H1 (cell line): ENCODE data around the gene CDC7. TPM values are rescaled to one million over a fixed set of nuclear protein-coding genes. Genes with fewer than 3 reads are reported as not detected.

Experiments
- CTCF ChIA-PET: fragments of 300-600 bp; sonication (Branson Sonifier 250); formaldehyde crosslinking; loops from one replicate; lab custom pipeline; 2021; ENCODE audit not compliant: partially characterized antibody; lab: Charles Lee
- POLR2A ChIA-PET: fragments of 300-600 bp; sonication (Branson Sonifier 250); formaldehyde crosslinking; loops from one replicate; lab custom pipeline; 2021; ENCODE audit warnings: inconsistent platforms; ENCODE audit not compliant: partially characterized antibody; lab: Charles Lee
- DNase-seq, 2 experiments: peaks; one replicate each; pipeline versions ENCODE4 v3.0.0 to v3.0.0-alpha.2; 2010 to 2022; ENCODE audit warnings: low spot score in 2 of 2, low read depth in 1 of 2, mixed read lengths in 1 of 2
- FAIRE-seq: peaks from 2 replicates; lab custom pipeline; 2011; peaks lifted over from hg19 to GRCh38; lab: Jason Lieb, UNC
- H2AFZ ChIP-seq: 2 replicates; pipeline ENCODE4 v1.8.1; 2012; ENCODE audit warnings: low read length, inconsistent platforms
- H2AK5ac ChIP-seq: 2 replicates; pipeline ENCODE4 v1.6.1; 2013; ENCODE audit warnings: low read depth, low read length
- H2BK120ac ChIP-seq: replicated peaks from 2 replicates; pipeline ENCODE3; 2013; ENCODE audit warnings: low read depth, low read length, inconsistent platforms
- H2BK12ac ChIP-seq: 2 replicates; pipeline ENCODE4 v1.6.1; 2013; ENCODE audit warnings: low read depth, low read length
- H2BK15ac ChIP-seq: 2 replicates; pipeline ENCODE4 v1.6.1; 2013; ENCODE audit warnings: low read length
- H2BK20ac ChIP-seq: 2 replicates; pipeline ENCODE4 v1.6.1; 2013; ENCODE audit warnings: low read length
- H2BK5ac ChIP-seq: 2 replicates; pipeline ENCODE4 v1.6.1; 2013; ENCODE audit warnings: low read depth, low read length
- H3K14ac ChIP-seq: 2 replicates; pipeline ENCODE4 v1.6.1; 2013; ENCODE audit warnings: inconsistent platforms; ENCODE audit not compliant: insufficient read length
- H3K18ac ChIP-seq: 2 replicates; pipeline ENCODE4 v1.6.1; 2013; ENCODE audit warnings: low read length; ENCODE audit errors: extremely low read depth
- H3K23ac ChIP-seq: 2 replicates; pipeline ENCODE4 v1.6.1; 2013; ENCODE audit warnings: inconsistent platforms; ENCODE audit not compliant: insufficient read length
- H3K23me2 ChIP-seq: 2 replicates; pipeline ENCODE4 v1.6.1; 2013; ENCODE audit warnings: low read depth, low read length
- H3K27ac ChIP-seq: 2 replicates; pipeline ENCODE4 v1.6.1; 2011; ENCODE audit warnings: low read depth, low read length, inconsistent platforms
- H3K27me3 ChIP-seq, 4 experiments: replicated peaks in 1 of 4; 1 replicate in 1 of 4; 2 replicates in 3 of 4; pipeline versions ENCODE4 v1.6.1 to v1.8.1; 2011 to 2013; ENCODE audit warnings: low read length in 3 of 4, mild to moderate bottlenecking in 3 of 4, inconsistent platforms in 2 of 4, mixed read lengths in 2 of 4, moderate library complexity in 1 of 4; ENCODE audit not compliant: control insufficient read depth in 3 of 4, insufficient read depth in 3 of 4; ENCODE audit errors: extremely low read depth in 1 of 4
- H3K36me3 ChIP-seq, 4 experiments: 2 replicates each; pipeline versions ENCODE4 v1.6.1 to v1.8.1; 2011 to 2013; ENCODE audit warnings: mild to moderate bottlenecking in 4 of 4, low read length in 3 of 4, moderate library complexity in 2 of 4, control low read depth in 1 of 4, inconsistent platforms in 1 of 4; ENCODE audit not compliant: insufficient read depth in 4 of 4, control insufficient read depth in 2 of 4
- H3K4ac ChIP-seq: replicated peaks from 2 replicates; pipeline ENCODE3; 2013; ENCODE audit warnings: low read length, low read depth, mixed read lengths, inconsistent platforms; ENCODE audit not compliant: insufficient read length
- H3K4me1 ChIP-seq, 4 experiments: replicated peaks in 1 of 4; 1 replicate in 1 of 4; 2 replicates in 3 of 4; pipeline versions ENCODE4 v1.6.1 to v1.8.1; 2011 to 2013; ENCODE audit warnings: low read length in 3 of 4, inconsistent platforms in 2 of 4, mixed read lengths in 1 of 4; ENCODE audit not compliant: insufficient read depth in 4 of 4, control insufficient read depth in 3 of 4
- H3K4me2 ChIP-seq, 2 experiments: 2 replicates each; pipeline versions ENCODE4 v1.6.1 to v1.8.1; 2011 to 2013; ENCODE audit warnings: low read depth in 2 of 2, low read length in 2 of 2, control low read depth in 1 of 2, inconsistent platforms in 1 of 2, mild to moderate bottlenecking in 1 of 2; ENCODE audit not compliant: insufficient read depth in 1 of 2
- H3K4me3 ChIP-seq, 4 experiments: fragments of 200-600, 300-600 bp in 1 of 4; sonication (generic), shearing (Covaris generic), sonication (Bioruptor Twin) in 1 of 4; 2 replicates each; pipeline versions ENCODE4 v1.5.1 to v1.8.1; 2011 to 2016; ENCODE audit warnings: low read length in 4 of 4, low read depth in 3 of 4, control low read depth in 2 of 4, inconsistent platforms in 2 of 4, mild to moderate bottlenecking in 2 of 4, mixed read lengths in 1 of 4, moderate library complexity in 1 of 4; ENCODE audit not compliant: insufficient read depth in 2 of 4; ENCODE audit errors: extremely low read depth in 1 of 4
- H3K56ac ChIP-seq: replicated peaks from 2 replicates; pipeline ENCODE3; 2013; ENCODE audit warnings: low read depth, mild to moderate bottlenecking, mixed read lengths, low read length, inconsistent platforms; ENCODE audit not compliant: insufficient read length
- H3K79me1 ChIP-seq: 2 replicates; pipeline ENCODE4 v1.6.1; 2013; ENCODE audit warnings: low read depth, low read length, control low read depth
- H3K79me2 ChIP-seq, 2 experiments: 2 replicates each; pipeline versions ENCODE4 v1.6.1 to v1.8.1; 2012 to 2013; ENCODE audit warnings: low read length in 2 of 2, mild to moderate bottlenecking in 2 of 2, inconsistent platforms in 1 of 2; ENCODE audit not compliant: insufficient read depth in 2 of 2, control insufficient read depth in 1 of 2
- H3K9ac ChIP-seq, 4 experiments: replicated peaks in 1 of 4; 1 replicate in 1 of 4; 2 replicates in 3 of 4; pipeline versions ENCODE4 v1.6.1 to v1.8.1; 2011 to 2013; ENCODE audit warnings: low read depth in 3 of 4, low read length in 3 of 4, control low read depth in 2 of 4, mild to moderate bottlenecking in 2 of 4, moderate library complexity in 2 of 4, inconsistent platforms in 1 of 4; ENCODE audit errors: extremely low read depth in 1 of 4
- H3K9me3 ChIP-seq, 2 experiments: 2 replicates each; pipeline versions ENCODE4 v1.6.1 to v1.8.1; 2012 to 2013; ENCODE audit warnings: mild to moderate bottlenecking in 2 of 2, moderate library complexity in 2 of 2, control low read depth in 1 of 2, inconsistent platforms in 1 of 2, low read depth in 1 of 2, low read length in 1 of 2, mixed read lengths in 1 of 2; ENCODE audit not compliant: insufficient read depth in 2 of 2
- H4K20me1 ChIP-seq, 2 experiments: replicated peaks in 1 of 2; 2 replicates each; pipeline versions ENCODE3 to v1.8.1; 2011 to 2013; ENCODE audit warnings: inconsistent platforms in 2 of 2, low read length in 2 of 2, mild to moderate bottlenecking in 1 of 2; ENCODE audit not compliant: insufficient read depth in 2 of 2, control insufficient read depth in 1 of 2
- H4K5ac ChIP-seq: 2 replicates; pipeline ENCODE4 v1.6.1; 2013; ENCODE audit warnings: low read length, low read depth, mixed read lengths, inconsistent platforms; ENCODE audit not compliant: insufficient read length
- H4K8ac ChIP-seq: 2 replicates; pipeline ENCODE4 v1.8.0; 2013; ENCODE audit warnings: mild to moderate bottlenecking, moderate library complexity, low read length, inconsistent platforms; ENCODE audit not compliant: insufficient read depth; ENCODE audit errors: extremely low read depth
- H4K91ac ChIP-seq: replicated peaks from 2 replicates; pipeline ENCODE3; 2013; ENCODE audit warnings: low read length, mixed read lengths, inconsistent platforms; ENCODE audit not compliant: insufficient read length
- CTCF ChIP-seq, 3 experiments: IDR thresholded peaks; 1 replicate in 2 of 3; 2 replicates in 1 of 3; pipeline versions ENCODE4 v1.5.1 to v1.6.1; 2011; ENCODE audit warnings: low read length in 3 of 3, mild to moderate bottlenecking in 3 of 3, inconsistent platforms in 2 of 3, low read depth in 1 of 3, moderate library complexity in 1 of 3; ENCODE audit not compliant: insufficient read depth in 1 of 3; ENCODE audit errors: control extremely low read depth in 1 of 3
- WGBS, 2 experiments: shearing (Covaris generic) in 1 of 2; methylation state at CpG; one replicate each; pipeline versions ENCODE4 v1.1.6 to v1.1.7; 2013 to 2015; ENCODE audit warnings: low lambda C conversion rate in 2 of 2, mixed read lengths in 2 of 2, inconsistent platforms in 1 of 2, low coverage in 1 of 2, missing lambda C conversion rate in 1 of 2; ENCODE audit not compliant: insufficient replicate concordance in 2 of 2, insufficient coverage in 1 of 2, insufficient read length in 1 of 2; ENCODE audit errors: extremely low coverage in 1 of 2, missing lambda C conversion rate in 1 of 2; 5-methylcytosine and 5-hydroxymethylcytosine counted together
- polyA plus RNA-seq, 7 experiments: library from polyadenylated mRNA; depleted of rRNA in 3 of 7; stranded (reverse) in 5 of 7; unstranded in 2 of 7; fragments of >200 nt in 5 of 7; fragments of 200-250 nt in 2 of 7; gene quantifications; 1 replicate in 5 of 7; 2 replicates in 1 of 7; 4 replicates in 1 of 7; pipeline versions ENCODE4 v1.2.1 to v1.2.3, GENCODE V29; 2011 to 2013; ENCODE audit warnings: missing spikeins in 2 of 7, mixed read lengths in 2 of 7
- total RNA-seq: library from RNA; stranded (reverse); fragmentation: NEBNext Ultra II Directional; extraction: Animal tissue kit (Norgen Biotek cat#: 25700); gene quantifications from 2 replicates; pipeline ENCODE4 v1.2.1, GENCODE V29; 2021

The CDC7 gene
- total and polyA plus RNA-seq, 2 of the 8 experiments (the other 6 are each of a cell fraction or from before 2014, with no cell fraction given): 12.2 to 34.4 TPM

GRCh38 chr1:91511386-91511785 is 10.7 kb downstream of the CDC7 start:
- Histone ChIP-seq H3K9ac (no peak overlapping the region), H3K4me2 (no peak overlapping the region), H2BK5ac (no peak overlapping the region), H3K14ac (no peak overlapping the region), H2BK12ac (no peak overlapping the region), H3K9me3 (no peaks in the 10 kb centered on the region), H4K5ac (no peak overlapping the region), H3K4ac (no peak overlapping the region), H2BK20ac (no peak overlapping the region), H3K27me3 (no peaks in the 10 kb centered on the region), H4K8ac (no peak overlapping the region), H3K27ac (no peak overlapping the region), H3K23me2 (no peaks in the 10 kb centered on the region), H2BK120ac (no peak overlapping the region), H3K4me3 (no peak overlapping the region), H4K91ac (no peak overlapping the region), H3K56ac (no peak overlapping the region), H3K4me1 (no peaks in the 10 kb centered on the region), H3K79me1 (no peaks in the 10 kb centered on the region), H3K36me3 (peaks cover 4 to 73% (median 31%) of the 10 kb centered on the region in 4 experiments), H3K18ac (no peak overlapping the region), H2BK15ac (no peak overlapping the region), H2AK5ac (no peak overlapping the region), H4K20me1 (no peaks in the 10 kb centered on the region), H3K23ac (no peak overlapping the region), H2AFZ (no peak overlapping the region), H3K79me2 (peaks cover 0 to 23% of the 10 kb centered on the region in 2 experiments; a peak in 2 of 4 replicates)
- ChIA-PET CTCF (interaction anchor here (0.9 to 3.5 kb wide), 8 partner anchors 10 to 420 kb away, joined by 3 to 16 read pairs (median 5); no protein-coding TSS in a partner anchor), POLR2A (no interaction called here)
- FAIRE-seq (no peak), DNase-seq (no peak)
- WGBS, 2 experiments: 82% methylated on average over 3 of the region's 3 CpGs; no CpG with 5 or more reads in 1 of the 2 experiments
- TF ChIP-seq CTCF (IDR thresholded peaks at IDR 0.05; ENCODE audit: control extremely low read depth in 1 of 3, insufficient read depth in 1 of 3, low read depth in 1 of 3, low read length in 3 of 3): peak in 1 of 3 experiments; percentile 28; a peak in 2 of 4 replicates
